HEK293 (cell line): ENCODE measurements around the gene GRK5.

ENCODE experiments used
- CTCF ChIA-PET: fragments of 350-600 bp; formaldehyde crosslinking; extraction: SDS; loops from one replicate; lab custom pipeline; 2021; ENCODE audit warnings: antibody characterized with exemption; lab: Yijun Ruan, JAX
- POLR2A ChIA-PET: fragments of 300-600 bp; formaldehyde crosslinking; extraction: SDS; loops from one replicate; lab custom pipeline; 2020; ENCODE audit warnings: antibody characterized with exemption, inconsistent platforms; lab: Yijun Ruan, JAX
- H3K27ac ChIP-seq: fragments of 200-500 bp; sonication (Bioruptor generic); 2 replicates; pipeline ENCODE4 v1.5.1; 2014; ENCODE audit warnings: low read depth, low read length, control low read depth, inconsistent platforms; ENCODE audit errors: extremely low read depth
- H3K36me3 ChIP-seq, 2 experiments: fragments of 200-500 bp in 1 of 2; sonication (Bioruptor generic) in 1 of 2; 1 replicate in 1 of 2; 2 replicates in 1 of 2; pipeline ENCODE4 v1.5.1; 2014 to 2017; ENCODE audit warnings: inconsistent platforms in 2 of 2, low read length in 2 of 2; ENCODE audit not compliant: control insufficient read depth in 2 of 2, insufficient read depth in 1 of 2
- H3K4me1 ChIP-seq: fragments of 200-500 bp; sonication (Bioruptor generic); 2 replicates; pipeline ENCODE4 v1.5.1; 2014; ENCODE audit warnings: mild to moderate bottlenecking, low read length, inconsistent platforms; ENCODE audit not compliant: control insufficient read depth, insufficient read depth
- H3K4me3 ChIP-seq: 2 replicates; pipeline ENCODE4 v1.5.1; 2011; ENCODE audit warnings: low read depth, mild to moderate bottlenecking, control low read depth, low read length, moderate library complexity
- H3K9me3 ChIP-seq: fragments of 200-500 bp; sonication (Bioruptor generic); 2 replicates; pipeline ENCODE4 v1.5.1; 2014; ENCODE audit warnings: low read depth, low read length, inconsistent platforms; ENCODE audit not compliant: control insufficient read depth, insufficient read depth
- GLIS1 ChIP-seq: fragments of 450-650 bp; formaldehyde crosslinking; IDR thresholded peaks from 2 replicates; pipeline ENCODE4 v1.5.1; 2016; ENCODE audit warnings: missing biosample characterization, missing genetic modification characterization
- MEIS1 ChIP-seq: sonication (generic); formaldehyde crosslinking; IDR thresholded peaks from 2 replicates; pipeline ENCODE4 v1.8.1; 2022; ENCODE audit warnings: missing genetic modification reagents, mild to moderate bottlenecking, borderline replicate concordance
- SALL2 ChIP-seq: fragments of 450-650 bp; formaldehyde crosslinking; IDR thresholded peaks from 2 replicates; pipeline ENCODE4 v1.5.0; 2017; ENCODE audit warnings: missing biosample characterization, mild to moderate bottlenecking, missing genetic modification characterization, borderline replicate concordance
- TCF7L2 ChIP-seq: IDR thresholded peaks from 2 replicates; pipeline ENCODE4 v1.6.1; 2011; ENCODE audit warnings: low read depth, mild to moderate bottlenecking, inconsistent platforms, low read length, moderate library complexity, borderline replicate concordance
- ZBTB20 ChIP-seq: fragments of 450-650 bp; formaldehyde crosslinking; IDR thresholded peaks from 2 replicates; pipeline ENCODE4 v1.5.1; 2016; ENCODE audit warnings: missing biosample characterization, missing genetic modification characterization
- ZIC2 ChIP-seq: fragments of 450-650 bp; formaldehyde crosslinking; IDR thresholded peaks from 2 replicates; pipeline ENCODE4 v1.5.1; 2016; ENCODE audit warnings: missing biosample characterization, missing genetic modification characterization
- ZNF112 ChIP-seq: fragments of 450-650 bp; formaldehyde crosslinking; IDR thresholded peaks from 2 replicates; pipeline ENCODE4 v1.5.0; 2017; ENCODE audit warnings: missing biosample characterization, missing genetic modification characterization
- ZNF140 ChIP-seq: fragments of 450-650 bp; formaldehyde crosslinking; IDR thresholded peaks from 2 replicates; pipeline ENCODE4 v1.5.1; 2016; ENCODE audit warnings: missing biosample characterization, missing genetic modification characterization
- ZNF223 ChIP-seq: fragments of 450-650 bp; formaldehyde crosslinking; IDR thresholded peaks from 2 replicates; pipeline ENCODE4 v1.5.1; 2016; ENCODE audit warnings: missing biosample characterization, missing genetic modification characterization
- ZNF501 ChIP-seq: fragments of 450-650 bp; formaldehyde crosslinking; IDR thresholded peaks from 2 replicates; pipeline ENCODE4 v1.5.1; 2016; ENCODE audit warnings: missing biosample characterization, missing genetic modification characterization
- ZNF513 ChIP-seq: fragments of 450-650 bp; IDR thresholded peaks from 2 replicates; pipeline ENCODE4 v1.5.1; 2018; ENCODE audit warnings: missing biosample characterization, missing genetic modification characterization
- ZNF549 ChIP-seq: fragments of 450-650 bp; IDR thresholded peaks from 2 replicates; pipeline ENCODE4 v1.5.1; 2018; ENCODE audit warnings: missing biosample characterization, missing genetic modification characterization, mild to moderate bottlenecking, inconsistent platforms, moderate library complexity
- ZNF561 ChIP-seq: fragments of 450-650 bp; IDR thresholded peaks from 2 replicates; pipeline ENCODE4 v1.5.1; 2018; ENCODE audit warnings: missing biosample characterization, missing genetic modification characterization, borderline replicate concordance
- ZNF600 ChIP-seq: fragments of 450-650 bp; formaldehyde crosslinking; IDR thresholded peaks from 2 replicates; pipeline ENCODE4 v1.5.1; 2016; ENCODE audit warnings: missing biosample characterization, missing genetic modification characterization
- ZNF654 ChIP-seq: fragments of 450-650 bp; formaldehyde crosslinking; IDR thresholded peaks from 2 replicates; pipeline ENCODE4 v1.5.1; 2016; ENCODE audit warnings: low read depth, missing biosample characterization, missing genetic modification characterization
- ZNF677 ChIP-seq: fragments of 450-650 bp; IDR thresholded peaks from 2 replicates; pipeline ENCODE4 v1.5.0; 2018; ENCODE audit warnings: missing biosample characterization, mild to moderate bottlenecking, missing genetic modification characterization, moderate library complexity
- TF ChIP-seq, protein P1 (sequence below): IDR thresholded peaks from 2 replicates; pipeline ENCODE4 v1.6.1; 2011; ENCODE audit warnings: mild to moderate bottlenecking, low read depth, low read length, borderline replicate concordance
- TF ChIP-seq, protein P2 (sequence below): sonication (generic); formaldehyde crosslinking; IDR thresholded peaks from 2 replicates; pipeline ENCODE4 v1.8.1; 2022; ENCODE audit warnings: mild to moderate bottlenecking, moderate library complexity, missing genetic modification reagents
- TF ChIP-seq, protein P3 (sequence below): fragments of 450-650 bp; formaldehyde crosslinking; IDR thresholded peaks from 2 replicates; pipeline ENCODE4; 2016; ENCODE audit warnings: missing biosample characterization, missing genetic modification characterization

The GRK5 gene

DNA sequence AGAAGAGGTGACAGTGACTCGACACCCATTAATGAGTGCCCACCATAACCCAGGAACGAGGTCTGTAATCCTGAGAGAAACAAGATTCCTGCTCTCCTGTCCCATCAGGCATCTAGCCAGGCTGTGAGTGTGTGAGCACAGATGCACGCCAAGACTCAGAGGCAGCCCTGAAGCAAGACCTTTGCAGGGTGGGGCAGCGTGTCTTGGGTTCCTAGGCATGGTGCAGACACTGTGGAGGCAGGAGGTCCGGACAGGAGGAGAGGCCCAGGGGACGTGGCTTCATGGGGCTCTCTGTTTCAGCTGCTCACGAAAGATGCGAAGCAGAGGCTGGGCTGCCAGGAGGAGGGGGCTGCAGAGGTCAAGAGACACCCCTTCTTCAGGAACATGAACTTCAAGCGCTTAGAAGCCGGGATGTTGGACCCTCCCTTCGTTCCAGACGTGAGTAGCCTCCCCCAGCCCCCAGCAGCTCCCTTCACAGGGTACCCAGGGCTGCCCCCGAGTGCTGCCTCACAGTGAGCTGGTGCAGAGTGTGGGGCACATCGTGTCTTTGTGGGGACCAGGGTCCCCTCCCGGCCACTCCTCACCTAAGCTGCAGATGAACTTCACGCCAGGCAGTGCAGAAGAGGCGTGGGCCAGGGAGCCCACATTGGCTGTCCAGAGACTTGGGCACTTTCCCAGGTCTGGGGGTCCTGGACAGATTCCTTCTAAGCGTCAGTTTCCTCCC is 240.6 kb downstream of the GRK5 start:
- CTCF ChIA-PET = interaction anchor here (0.5 to 6.9 kb wide), 4 partner anchors 30 to 249 kb away, joined by 3 to 64 read pairs (median 3); partner anchors contain the start of gene GRK5
- H3K27ac ChIP-seq = no peak overlapping the region
- no peak overlapping the region for H3K4me3 ChIP-seq
- no peak for TF ChIP-seq ZNF223 (tag by site-specific recombination)
- no peaks in the 10 kb centered on the region for H3K4me1 ChIP-seq
- H3K9me3 ChIP-seq = no peaks in the 10 kb centered on the region
- no peaks in the 10 kb centered on the region for H3K36me3 ChIP-seq
- POLR2A ChIA-PET = no interaction called here

DNA sequence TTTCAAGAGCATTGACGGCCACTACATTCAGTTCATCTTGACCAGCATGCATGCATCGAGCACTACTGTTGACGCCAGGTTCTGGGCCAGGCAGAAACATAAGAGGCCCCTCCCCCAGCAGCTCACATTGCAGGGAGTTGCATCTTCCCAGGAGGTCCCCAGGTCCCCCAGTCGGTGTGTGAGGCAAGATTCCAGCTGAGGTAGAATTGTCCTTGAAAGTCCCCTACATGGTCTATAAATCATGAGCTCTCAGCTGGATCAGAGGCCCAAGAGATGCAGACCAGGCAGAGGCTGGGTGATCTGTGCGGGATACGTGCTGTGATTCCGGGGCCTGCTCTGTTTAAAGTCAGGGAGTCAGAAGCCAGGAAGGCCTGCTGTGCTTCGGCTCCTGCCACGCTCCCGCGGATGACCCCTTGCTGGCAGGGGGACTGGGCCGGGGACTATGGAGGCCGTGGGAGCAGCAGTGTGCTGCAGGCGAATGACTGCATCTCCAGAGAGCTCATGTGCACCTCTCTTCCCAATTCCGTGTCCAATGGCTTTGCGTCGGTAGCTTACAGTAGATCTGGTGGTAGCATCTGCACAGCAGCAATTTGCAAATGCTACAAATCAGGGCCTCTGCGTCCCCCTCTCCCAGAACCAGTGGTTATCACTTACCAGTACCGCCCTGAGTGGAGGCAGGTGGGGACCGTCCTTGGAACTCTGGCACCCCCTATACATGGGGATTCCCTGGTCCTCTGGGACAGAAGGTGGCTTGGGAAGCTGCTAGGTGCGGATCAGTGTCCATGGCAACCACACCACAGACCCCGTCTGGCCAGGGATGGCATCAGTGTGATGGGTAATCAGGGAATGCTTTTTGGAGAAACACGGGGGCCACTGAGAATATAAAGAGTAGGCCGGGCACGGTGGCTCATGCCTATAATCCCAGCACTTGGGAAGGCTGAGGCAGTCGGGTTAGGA is 241.5 kb downstream of the GRK5 start:
- Histone ChIP-seq H3K27ac (no peak overlapping the region), H3K4me3 (no peak overlapping the region), H3K4me1 (no peaks in the 10 kb centered on the region), H3K36me3 (no peaks in the 10 kb centered on the region), H3K9me3 (no peaks in the 10 kb centered on the region)
- ChIA-PET POLR2A (no interaction called here), CTCF (interaction anchor here (0.6 to 1.2 kb wide), 4 partner anchors 8 to 242 kb away, joined by 3 to 5 read pairs (median 3); partner anchors contain the start of gene GRK5)
- TF ChIP-seq ZNF112 (no peak), ZIC2 (peak; percentile 98), GLIS1 (tag by site-specific recombination) (peak; percentile 96), ZNF600 (peak; percentile 41; the same call in 1 of the 2 replicates)

DNA sequence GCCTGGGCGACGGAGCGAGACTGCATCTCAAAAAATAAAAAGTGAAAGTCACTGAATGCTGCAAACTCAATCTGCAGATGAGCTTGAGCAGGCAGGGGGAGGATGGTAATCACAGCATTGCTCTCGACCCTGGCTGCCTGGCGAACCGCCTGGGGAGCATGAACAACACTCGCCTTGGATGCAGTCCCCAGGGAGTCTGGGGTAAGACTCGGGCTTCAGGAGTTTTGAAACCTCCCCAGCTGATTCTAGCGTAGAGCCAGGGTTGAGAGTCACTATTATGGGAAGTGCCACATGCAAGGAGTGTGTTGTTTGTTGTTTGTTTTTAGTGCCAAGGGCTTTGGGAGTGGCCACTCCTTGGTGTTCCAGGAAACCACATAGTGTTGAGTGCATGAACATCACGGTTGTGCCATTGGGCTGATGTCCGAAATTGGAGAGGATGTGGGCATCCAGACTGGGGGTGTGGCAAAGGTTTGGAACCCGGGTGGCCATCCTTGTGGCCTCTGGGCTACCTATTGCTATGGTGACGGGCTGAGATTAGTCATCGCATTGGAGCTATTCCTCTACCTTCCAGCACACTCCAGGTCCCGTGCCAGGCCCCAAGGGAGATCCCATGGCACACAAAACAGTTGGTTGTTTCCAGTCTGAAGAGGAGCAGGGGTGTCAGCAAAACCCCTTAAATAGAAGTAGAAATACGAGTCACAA is 242.5 kb downstream of the GRK5 start:
- ChIA-PET CTCF (interaction anchor here (0.7 to 0.9 kb wide), 2 partner anchors 9 to 13 kb away, joined by 3 read pairs; no protein-coding TSS in a partner anchor), POLR2A (no interaction called here)
- TF ChIP-seq, protein P1, sequence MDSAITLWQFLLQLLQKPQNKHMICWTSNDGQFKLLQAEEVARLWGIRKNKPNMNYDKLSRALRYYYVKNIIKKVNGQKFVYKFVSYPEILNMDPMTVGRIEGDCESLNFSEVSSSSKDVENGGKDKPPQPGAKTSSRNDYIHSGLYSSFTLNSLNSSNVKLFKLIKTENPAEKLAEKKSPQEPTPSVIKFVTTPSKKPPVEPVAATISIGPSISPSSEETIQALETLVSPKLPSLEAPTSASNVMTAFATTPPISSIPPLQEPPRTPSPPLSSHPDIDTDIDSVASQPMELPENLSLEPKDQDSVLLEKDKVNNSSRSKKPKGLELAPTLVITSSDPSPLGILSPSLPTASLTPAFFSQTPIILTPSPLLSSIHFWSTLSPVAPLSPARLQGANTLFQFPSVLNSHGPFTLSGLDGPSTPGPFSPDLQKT = no peak
- TF ChIP-seq ZBTB20 (tag by site-specific recombination) (no peak), ZNF561 (tag by site-specific recombination) (no peak), MEIS1 (CRISPR knock-in tag) (no peak), ZNF600 (0 out of 2 replicates have a peak, but pooled peaks have one; percentile 12), TCF7L2 (no peak), ZNF549 (no peak), ZNF140 (tag by site-specific recombination) (no peak), ZNF501 (no peak), SALL2 (tag by site-specific recombination) (no peak), GLIS1 (tag by site-specific recombination) (peak; percentile 64), ZNF654 (no peak), ZNF677 (tag by site-specific recombination) (no peak), ZIC2 (peak; percentile 86), ZNF513 (tag by site-specific recombination) (no peak)
- TF ChIP-seq, protein P2, sequence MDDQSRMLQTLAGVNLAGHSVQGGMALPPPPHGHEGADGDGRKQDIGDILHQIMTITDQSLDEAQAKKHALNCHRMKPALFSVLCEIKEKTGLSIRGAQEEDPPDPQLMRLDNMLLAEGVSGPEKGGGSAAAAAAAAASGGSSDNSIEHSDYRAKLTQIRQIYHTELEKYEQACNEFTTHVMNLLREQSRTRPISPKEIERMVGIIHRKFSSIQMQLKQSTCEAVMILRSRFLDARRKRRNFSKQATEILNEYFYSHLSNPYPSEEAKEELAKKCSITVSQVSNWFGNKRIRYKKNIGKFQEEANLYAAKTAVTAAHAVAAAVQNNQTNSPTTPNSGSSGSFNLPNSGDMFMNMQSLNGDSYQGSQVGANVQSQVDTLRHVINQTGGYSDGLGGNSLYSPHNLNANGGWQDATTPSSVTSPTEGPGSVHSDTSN = no peak
- TF ChIP-seq, protein P3, sequence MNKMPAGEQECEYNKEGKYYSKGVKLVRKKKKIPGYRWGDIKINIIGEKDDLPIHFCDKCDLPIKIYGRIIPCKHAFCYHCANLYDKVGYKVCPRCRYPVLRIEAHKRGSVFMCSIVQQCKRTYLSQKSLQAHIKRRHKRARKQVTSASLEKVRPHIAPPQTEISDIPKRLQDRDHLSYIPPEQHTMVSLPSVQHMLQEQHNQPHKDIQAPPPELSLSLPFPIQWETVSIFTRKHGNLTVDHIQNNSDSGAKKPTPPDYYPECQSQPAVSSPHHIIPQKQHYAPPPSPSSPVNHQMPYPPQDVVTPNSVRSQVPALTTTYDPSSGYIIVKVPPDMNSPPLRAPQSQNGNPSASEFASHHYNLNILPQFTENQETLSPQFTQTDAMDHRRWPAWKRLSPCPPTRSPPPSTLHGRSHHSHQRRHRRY = no peak

More for the DNA sequence above, 242.5 kb downstream of the GRK5 start:
- Histone ChIP-seq H3K9me3 (no peaks in the 10 kb centered on the region), H3K36me3 (no peaks in the 10 kb centered on the region), H3K4me1 (no peaks in the 10 kb centered on the region), H3K4me3 (no peak overlapping the region), H3K27ac (no peak overlapping the region)
